NCI-H460 (cell line): Measurements from ENCODE around the gene TCP11L1. TPM values are rescaled to one million over a fixed set of nuclear protein-coding genes. Genes with fewer than 3 reads are reported as not detected.
"Not testable (repeated sequence)": the region's sequence is repeated elsewhere in the genome, so short reads cannot be mapped to it uniquely, and the experiment has no call there.

Experiments
- DNase-seq: peaks from one replicate; pipeline ENCODE4 v3.0.0-alpha.2; 2016; ENCODE audit warnings: low read depth; ENCODE audit errors: extremely low read depth
- small RNA-seq, 2 experiments: library from RNA; depleted of rRNA; stranded (forward); fragments of <200 nt; gene quantifications; one replicate each; pipeline ENCODE3, GENCODE V24; 2014
- total RNA-seq: library from RNA; depleted of rRNA; stranded (reverse); fragments of >200 nt; shearing (Covaris generic); gene quantifications from 2 replicates; pipeline ENCODE4 v1.2.3, GENCODE V29; 2014; rRNA removed

The TCP11L1 gene
- total RNA-seq, 1 experiment from 2014 or later = 14.3 TPM

- DNase-seq = no peak
Observed at GRCh38 chr11:33064033-33064825, 24.9 kb downstream of the TCP11L1 start.

GRCh38 chr11:33064866-33065265 lies 25.5 kb downstream of the TCP11L1 start:
- no peak for DNase-seq

GRCh38 chr11:33065445-33066178 lies 26.2 kb downstream of the TCP11L1 start:
- peak; percentile 44 for DNase-seq

GRCh38 chr11:33067294-33067693 lies 27.9 kb downstream of the TCP11L1 start:
- no peak for DNase-seq

- DNase-seq = no peak
Observed at GRCh38 chr11:33068611-33069340, 29.4 kb downstream of the TCP11L1 start.

- no peak for DNase-seq
Observed at GRCh38 chr11:33072465-33072864, 33.1 kb downstream of the TCP11L1 start.

- DNase-seq = no peak
Observed at GRCh38 chr11:33083918-33084317, 44.5 kb downstream of the TCP11L1 start.

GRCh38 chr11:33086017-33086416 lies 46.6 kb downstream of the TCP11L1 start:
- no peak for DNase-seq

GRCh38 chr11:33089776-33090175 lies 50.4 kb downstream of the TCP11L1 start:
- no peak for DNase-seq

- DNase-seq = no peak
Observed at GRCh38 chr11:33094157-33094556, 54.8 kb downstream of the TCP11L1 start.

GRCh38 chr11:33103836-33104235 lies 64.5 kb downstream of the TCP11L1 start:
- DNase-seq = no peak

GRCh38 chr11:33109294-33109895 lies 70.0 kb downstream of the TCP11L1 start:
- DNase-seq = no peak

GRCh38 chr11:33110083-33110482 lies 70.7 kb downstream of the TCP11L1 start:
- DNase-seq = no peak

GRCh38 chr11:33116535-33116934 lies 77.2 kb downstream of the TCP11L1 start:
- no peak for DNase-seq

- DNase-seq = not testable (repeated sequence)
Observed at GRCh38 chr11:33122696-33123095, 83.3 kb downstream of the TCP11L1 start.

Small RNA genes within 50 kb of the gene (small RNA-seq; reads per million reads assigned to genes)
- gene RF00019 = 0 reads per million in 2 experiments

Other genes starting within 250 kb of the TCP11L1 start
- 0.12 TPM in 1 of 2 replicates, not detected in the other for gene CCDC73, start 244.9 kb upstream of the TCP11L1 start, total RNA-seq
- 0.49 and 0.64 TPM in 2 replicates for gene PRRG4, start 209.6 kb upstream of the TCP11L1 start, total RNA-seq
- gene QSER1, start 146.8 kb upstream of the TCP11L1 start, total RNA-seq = 21.8 and 22.6 TPM in 2 replicates
- 1.3 and 2.2 TPM in 2 replicates for gene DEPDC7, start 23.7 kb upstream of the TCP11L1 start, total RNA-seq
- gene CSTF3, start 121.9 kb downstream of the TCP11L1 start, total RNA-seq = 31.1 and 37.3 TPM in 2 replicates
- gene HIPK3, start 217.8 kb downstream of the TCP11L1 start, total RNA-seq = 24.1 and 27.1 TPM in 2 replicates